Astrocyte (in vitro differentiated cells and primary cell): Measurements from ENCODE around the gene ARID5B.

Experiments
- EZH2 ChIP-seq: IDR thresholded peaks from 2 replicates; pipeline ENCODE4 v1.6.1; 2012; ENCODE audit warnings: mild to moderate bottlenecking, low read length, inconsistent platforms; ENCODE audit not compliant: insufficient read depth
- TF ChIP-seq, protein P1 (sequence below): IDR thresholded peaks from 2 replicates; pipeline ENCODE4 v1.5.1; 2011; ENCODE audit warnings: low read depth, mild to moderate bottlenecking, inconsistent platforms, low read length, moderate library complexity; ENCODE audit not compliant: insufficient read depth

DNA sequence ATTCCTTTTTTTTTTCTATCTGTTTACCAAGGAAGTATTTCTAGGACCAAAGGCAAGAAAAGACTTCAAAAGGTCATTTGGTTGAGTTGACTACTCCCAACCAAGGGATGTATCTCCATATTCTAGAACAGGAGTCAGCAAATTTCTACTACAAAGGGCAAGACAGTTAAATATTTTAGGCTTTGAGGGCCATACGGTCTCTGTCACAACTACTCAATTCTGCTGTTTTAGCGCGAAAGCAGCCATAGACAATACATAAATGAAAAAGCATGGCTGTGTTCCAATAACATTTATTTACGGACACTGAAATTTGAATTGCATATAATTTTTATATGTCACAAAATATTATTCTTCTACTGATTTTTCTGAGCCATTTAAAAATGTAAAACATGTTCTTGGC, 8.5 kb upstream of the ARID5B start:
- no peak for TF ChIP-seq EZH2
- TF ChIP-seq, protein P1, sequence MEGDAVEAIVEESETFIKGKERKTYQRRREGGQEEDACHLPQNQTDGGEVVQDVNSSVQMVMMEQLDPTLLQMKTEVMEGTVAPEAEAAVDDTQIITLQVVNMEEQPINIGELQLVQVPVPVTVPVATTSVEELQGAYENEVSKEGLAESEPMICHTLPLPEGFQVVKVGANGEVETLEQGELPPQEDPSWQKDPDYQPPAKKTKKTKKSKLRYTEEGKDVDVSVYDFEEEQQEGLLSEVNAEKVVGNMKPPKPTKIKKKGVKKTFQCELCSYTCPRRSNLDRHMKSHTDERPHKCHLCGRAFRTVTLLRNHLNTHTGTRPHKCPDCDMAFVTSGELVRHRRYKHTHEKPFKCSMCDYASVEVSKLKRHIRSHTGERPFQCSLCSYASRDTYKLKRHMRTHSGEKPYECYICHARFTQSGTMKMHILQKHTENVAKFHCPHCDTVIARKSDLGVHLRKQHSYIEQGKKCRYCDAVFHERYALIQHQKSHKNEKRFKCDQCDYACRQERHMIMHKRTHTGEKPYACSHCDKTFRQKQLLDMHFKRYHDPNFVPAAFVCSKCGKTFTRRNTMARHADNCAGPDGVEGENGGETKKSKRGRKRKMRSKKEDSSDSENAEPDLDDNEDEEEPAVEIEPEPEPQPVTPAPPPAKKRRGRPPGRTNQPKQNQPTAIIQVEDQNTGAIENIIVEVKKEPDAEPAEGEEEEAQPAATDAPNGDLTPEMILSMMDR, result no peak
